ENCODE measurements around the gene PTH1R.

PTH1R gene

DNA sequence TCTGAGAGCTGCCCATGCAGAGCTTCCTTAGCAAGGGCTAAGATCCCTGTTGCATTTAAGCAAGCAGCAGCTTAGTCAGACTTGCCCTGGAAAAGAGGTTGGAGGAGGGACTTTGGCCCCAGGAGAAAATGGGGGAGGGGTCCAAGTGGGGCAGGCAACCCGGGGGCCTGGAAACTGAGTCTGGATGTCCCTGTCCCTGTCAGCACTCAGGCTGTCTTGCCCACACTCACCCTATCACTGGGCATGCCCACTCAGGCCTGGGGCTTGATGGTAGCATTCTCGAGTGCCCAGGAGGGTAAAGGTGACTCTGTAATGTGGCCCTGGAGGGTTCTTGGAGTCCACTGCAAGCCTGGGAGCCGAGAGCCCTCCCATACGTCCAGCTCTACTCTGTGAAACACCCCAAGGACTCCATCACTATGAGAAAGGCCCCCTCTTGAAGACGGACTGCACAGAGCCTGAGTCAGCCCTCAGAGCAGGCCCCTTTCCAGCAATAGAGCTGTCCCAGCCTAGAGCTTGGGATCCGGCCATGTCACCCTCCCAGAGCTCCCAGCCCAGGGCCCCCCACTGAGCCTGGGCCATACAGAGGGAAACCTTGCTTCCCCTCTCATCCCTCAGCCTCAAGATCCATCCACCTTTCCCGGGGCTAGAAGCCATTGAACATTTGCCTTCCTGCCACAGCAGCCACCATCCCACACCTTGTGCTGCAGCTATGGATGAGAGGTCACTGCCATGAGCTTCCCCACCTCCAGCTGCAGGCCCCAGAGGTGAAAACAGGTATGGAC is 27.6 kb upstream of the PTH1R start:
- DNase-seq (ENCODE audit: low read depth) = no peak

DNA sequence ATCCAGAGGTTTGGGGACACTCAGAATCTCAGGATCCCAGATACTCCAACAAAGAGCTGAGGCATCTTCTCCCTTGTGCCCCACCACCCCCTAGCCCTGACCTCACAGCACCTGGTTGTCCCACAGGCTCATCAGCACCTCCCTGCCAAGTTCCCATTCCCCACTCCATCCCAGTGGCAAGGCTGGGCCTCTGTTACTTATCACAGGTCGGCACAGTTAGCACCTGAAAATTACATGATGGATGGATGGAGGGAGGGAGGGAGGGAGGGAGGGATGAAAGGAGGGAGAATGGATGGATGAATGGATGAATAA is 27.1 kb upstream of the PTH1R start:
- DNase-seq (ENCODE audit: low read depth) = no peak

DNA sequence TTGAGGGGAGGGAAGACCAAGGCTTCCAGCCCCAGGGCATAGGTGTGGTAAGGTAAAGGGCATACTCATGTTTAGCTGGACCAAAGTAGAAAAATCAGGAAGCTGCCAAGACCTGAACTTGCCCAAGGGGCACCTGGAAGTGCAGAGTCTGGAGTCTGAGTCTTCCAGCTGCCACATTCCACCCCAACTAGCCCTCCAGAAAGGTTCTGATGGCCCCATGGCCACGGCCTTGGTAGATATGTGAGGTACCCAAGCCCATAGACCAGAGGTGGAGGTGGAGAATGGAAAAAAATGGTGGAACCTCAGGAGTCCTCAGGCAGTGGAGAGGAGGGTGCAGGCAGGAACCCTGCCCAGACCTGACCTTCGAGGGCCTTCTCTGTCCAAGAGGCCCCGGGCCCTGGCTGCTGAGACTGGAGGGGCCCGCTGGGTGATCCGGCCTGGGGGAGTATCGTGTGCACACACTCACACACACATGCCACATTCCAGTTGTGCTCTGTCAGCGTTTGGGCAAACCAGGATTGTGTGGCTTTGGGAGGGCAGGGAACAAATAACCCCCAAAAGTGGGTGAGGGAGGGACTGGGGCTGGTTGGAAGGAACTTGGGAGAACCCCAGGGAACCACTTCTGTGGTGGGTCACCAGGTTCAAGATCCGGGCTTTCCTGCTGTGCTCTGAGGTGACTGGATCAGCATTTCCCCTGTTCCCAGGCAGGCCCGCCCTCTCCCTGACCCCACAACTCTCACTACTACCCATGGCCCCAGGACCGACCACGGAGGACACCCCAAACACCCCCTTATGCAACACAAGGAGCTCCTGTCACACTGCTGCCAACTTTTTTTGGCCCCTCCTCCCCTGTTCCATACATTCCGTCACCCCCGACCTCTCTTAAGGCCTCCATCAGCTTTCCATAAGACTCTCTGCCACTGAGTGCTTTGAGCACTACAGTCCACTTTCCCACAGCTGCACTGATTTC is 25.9 kb upstream of the PTH1R start:
- no peak for DNase-seq (ENCODE audit: low read depth)

DNA sequence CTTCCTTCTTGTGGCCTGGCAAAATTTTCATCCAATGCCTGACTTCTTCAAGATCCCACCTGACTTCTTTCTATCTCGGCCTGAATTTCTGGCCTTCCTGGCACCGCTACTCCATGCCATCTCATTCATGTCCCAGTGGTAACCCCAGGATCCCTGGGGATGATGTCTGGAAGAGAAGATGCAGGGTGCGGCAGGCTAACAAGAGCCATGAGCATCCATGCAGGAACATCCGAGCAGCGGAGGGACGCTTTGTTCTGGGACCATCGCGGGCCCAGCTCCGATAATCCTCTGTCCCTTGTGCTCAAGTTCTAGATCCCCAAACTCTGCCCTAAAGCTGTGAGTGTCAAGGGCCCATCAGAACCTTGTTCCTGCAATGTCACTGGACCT is 25.2 kb upstream of the PTH1R start:
- DNase-seq (ENCODE audit: low read depth) = no peak

DNA sequence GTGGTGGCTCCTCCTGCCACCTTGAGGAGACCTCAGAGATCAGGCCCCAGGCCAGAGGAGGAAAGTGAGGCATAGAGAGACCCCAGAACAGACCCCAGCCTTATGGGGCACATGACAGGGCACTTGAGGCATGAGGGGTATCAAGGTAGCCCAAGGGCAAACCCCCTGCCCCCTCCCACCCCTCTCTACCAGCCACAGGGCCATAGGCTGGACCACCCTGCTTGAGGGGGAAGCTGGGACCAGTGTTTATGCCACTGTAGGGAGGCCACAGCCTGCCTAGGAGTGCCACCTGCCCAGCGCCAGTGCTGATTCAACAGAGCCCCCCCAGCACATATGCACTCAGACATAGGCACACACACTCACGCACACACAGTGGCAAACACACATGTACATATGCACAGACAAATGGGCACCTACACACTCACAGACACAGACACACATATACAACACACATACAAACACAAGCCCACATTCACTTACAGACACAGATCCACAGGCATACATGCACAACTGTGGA is 24.6 kb upstream of the PTH1R start:
- no peak for DNase-seq (ENCODE audit: low read depth)

DNA sequence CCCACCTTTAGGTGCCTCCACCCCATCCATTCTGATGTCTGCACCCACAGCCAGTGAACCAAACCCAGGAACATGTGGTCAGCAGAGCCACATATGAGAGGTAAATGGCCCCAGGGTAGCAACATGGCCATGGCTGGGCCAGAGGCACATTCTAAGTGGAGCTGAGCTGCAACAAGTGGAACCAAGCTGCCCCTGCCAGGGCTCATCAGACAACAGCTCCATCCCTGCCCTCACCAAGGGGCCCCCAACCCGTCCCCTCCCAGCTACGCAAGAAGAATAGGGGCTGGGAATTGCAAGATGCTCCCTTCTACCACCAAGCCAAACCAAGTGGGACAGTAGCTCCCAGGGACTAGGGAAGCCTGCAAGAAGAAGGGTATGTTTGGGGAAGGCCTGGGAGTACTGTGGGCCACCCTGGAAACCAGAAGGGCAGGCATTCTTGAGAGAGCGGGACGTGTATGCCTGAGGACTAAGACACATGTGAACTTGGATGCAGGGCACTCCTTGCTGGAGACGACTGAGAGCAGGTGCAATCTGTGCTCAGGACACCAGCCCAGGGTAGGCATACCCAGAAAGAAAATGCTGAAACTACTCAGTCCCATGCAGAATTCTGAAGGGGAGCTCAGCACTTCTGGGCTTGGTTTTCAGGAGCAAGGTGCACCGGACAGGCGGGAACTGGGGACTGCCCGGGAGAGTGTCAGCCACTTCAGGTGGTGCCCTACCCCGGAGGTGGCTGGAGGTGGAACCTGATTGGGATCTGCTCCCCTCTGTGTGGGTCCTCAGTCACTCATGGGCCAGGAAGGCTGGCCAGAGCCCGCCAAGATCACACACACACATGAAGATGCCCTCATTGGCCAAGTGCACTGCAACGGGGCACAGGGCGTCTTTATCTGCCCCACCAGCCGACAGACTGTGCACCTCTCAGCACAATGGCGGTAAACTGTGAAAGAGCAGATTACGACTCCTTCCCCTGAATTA is 23.8 kb upstream of the PTH1R start:
- DNase-seq (ENCODE audit: low read depth) = no peak

DNA sequence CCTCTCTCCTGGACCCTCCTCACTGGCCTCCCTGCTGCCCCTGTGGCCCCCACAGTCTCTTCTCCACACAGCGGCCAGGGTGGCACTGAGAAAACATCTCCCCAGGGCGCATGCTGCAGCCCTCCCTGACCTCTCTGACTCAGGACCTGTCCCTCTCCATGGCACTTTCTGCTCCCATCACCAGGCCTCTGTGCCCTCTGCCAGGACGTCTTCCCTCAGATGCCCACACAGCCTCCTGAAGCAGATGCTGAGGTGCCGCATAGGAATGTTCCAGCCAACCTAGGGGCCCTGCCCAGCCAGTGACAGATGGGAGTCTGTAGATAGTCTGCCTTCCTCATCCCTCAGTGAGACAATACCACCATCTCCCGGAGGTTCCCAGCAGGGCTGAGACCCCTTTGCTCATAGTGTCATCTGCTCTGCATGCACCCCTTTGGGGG is 22.9 kb upstream of the PTH1R start:
- DNase-seq (ENCODE audit: low read depth) = no peak

DNA sequence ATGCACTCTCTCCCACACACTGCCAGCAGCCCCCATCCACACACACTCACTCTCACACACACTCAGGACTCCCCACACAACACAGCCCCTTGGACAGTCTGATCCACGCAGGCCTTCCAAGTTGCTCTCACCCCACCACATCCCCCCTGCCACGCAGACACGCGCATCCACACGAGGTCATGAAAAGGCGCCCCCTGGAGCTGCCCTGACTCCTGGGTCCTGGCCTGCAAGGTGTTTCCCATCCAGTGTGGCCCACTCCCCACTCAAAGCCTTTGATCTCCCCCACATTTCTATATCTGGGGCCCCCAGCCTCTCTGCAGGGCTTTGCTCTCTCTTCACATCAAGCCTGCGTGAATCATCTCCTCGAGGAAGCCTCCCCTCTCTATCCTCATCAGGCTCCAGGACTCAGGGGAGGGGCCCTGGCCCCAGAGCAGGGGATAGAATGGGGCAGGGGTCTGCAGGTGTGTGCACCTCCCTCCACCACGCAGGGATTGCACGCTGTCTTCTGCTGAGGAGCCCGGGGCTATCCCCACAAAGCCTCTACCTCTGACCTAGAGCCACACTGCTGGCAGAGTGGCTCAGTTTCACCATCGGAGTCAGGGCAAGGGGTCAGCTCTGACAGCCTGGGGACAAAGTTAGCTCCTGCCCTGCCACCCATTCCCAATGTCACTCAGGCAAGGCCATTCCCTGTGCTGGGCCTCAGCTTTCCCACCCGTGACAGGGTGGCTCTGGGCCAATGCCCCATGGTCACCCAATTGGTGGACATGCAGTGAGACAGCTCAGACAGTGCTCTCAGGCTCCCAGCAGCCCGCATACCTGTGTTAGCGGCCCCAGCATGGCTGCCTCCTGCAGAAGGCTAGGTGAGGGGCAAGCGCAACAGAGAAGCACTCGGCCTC is 20.7 kb upstream of the PTH1R start:
- DNase-seq (ENCODE audit: low read depth) = no peak

DNA sequence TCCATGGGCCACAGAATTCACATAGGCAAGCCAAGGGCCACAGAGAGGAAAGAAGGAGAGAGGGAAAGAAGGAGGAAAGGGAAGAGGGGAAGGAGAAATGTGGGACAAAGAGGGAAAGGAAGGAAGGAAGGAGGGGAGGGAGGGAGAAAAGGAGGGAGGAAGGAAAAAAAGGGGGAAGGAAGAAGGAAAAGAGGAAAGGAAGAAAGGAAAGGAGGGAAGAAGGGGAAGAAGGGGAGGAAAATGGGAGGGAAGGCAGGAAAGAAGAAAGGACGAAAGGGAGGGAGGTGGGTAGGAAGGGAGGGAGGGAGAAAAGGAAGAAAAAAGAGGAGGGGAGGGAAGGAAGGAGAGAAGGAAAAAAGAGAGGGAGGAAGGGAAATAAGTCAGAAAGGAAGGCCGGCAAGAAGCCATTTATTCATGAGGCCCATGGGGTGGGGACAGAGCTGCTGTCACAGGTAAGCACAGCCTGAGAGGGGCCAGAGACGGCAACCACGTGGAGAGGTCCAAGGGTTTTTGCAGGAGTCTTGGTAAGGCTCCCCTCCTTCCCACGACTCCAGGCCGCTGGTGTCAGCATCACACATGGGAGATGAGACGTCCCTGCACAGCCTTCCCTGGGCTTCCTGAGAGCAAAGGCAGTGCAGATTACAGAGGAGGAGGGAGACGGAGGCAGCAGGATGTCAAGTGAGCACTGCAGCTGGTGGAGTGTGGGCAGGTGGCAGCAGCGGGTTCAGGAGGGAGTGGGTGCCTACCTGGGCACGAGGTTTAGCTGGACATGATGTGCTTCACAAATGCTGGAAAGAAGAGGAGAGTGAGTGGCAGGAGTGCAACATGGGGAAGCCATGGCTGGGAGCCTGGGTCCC is 19.8 kb upstream of the PTH1R start:
- DNase-seq (ENCODE audit: low read depth) = no peak

DNA sequence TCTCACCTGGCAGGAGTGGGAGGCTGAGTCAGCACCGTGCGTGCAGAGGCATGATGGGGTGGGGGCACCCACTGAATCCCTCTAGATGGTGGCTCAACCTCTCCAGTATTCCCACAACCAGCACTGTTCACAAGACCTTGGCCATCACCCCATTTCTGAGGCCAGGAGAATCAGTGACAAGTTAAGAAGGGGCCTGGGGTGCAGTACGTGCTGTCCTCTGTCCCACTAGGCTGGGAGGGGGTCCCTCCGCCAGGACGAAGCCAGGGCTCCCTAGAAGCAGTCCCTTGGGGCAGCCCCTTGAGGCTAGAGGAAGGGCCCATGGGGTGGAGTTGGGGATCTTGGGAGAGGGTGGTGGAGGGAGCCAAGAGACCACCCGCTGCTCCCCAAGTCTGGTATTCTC is 19.1 kb upstream of the PTH1R start:
- no peak for DNase-seq (ENCODE audit: low read depth)

DNA sequence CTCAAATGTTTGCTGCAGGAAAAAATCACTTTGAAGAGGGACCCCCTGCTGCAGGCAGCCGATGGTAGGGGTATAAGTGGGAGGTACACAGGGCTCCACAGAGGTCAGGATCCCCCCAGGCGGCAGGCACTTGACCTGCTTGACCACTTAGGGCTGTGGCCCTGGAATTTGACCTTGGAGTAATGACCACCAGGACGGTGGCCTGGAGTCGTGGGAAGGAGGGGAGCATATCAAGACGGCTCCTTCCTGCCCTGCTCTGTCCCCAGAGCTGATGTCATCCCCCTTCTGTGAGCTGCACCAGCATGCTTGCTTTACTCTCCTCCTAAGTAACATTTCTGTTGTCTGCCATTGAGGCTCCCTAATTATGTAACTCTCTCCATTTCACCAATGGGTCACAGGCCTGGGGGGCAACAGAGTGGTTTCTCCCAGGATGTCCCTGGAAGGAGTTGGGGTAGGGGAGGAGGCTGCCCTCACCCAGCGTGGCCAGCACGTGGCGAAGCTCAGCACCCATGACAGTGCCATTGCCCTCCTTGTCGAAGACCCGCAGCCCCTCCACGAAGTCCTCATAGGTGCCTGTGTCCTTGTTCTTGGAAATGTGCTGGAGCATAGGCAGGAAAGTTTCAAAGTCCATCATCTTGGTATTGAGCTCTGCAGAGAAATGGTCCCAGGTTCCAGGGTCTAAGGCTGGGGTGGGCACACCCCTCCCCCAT is 18.4 kb upstream of the PTH1R start:
- DNase-seq (ENCODE audit: low read depth) = no peak

DNA sequence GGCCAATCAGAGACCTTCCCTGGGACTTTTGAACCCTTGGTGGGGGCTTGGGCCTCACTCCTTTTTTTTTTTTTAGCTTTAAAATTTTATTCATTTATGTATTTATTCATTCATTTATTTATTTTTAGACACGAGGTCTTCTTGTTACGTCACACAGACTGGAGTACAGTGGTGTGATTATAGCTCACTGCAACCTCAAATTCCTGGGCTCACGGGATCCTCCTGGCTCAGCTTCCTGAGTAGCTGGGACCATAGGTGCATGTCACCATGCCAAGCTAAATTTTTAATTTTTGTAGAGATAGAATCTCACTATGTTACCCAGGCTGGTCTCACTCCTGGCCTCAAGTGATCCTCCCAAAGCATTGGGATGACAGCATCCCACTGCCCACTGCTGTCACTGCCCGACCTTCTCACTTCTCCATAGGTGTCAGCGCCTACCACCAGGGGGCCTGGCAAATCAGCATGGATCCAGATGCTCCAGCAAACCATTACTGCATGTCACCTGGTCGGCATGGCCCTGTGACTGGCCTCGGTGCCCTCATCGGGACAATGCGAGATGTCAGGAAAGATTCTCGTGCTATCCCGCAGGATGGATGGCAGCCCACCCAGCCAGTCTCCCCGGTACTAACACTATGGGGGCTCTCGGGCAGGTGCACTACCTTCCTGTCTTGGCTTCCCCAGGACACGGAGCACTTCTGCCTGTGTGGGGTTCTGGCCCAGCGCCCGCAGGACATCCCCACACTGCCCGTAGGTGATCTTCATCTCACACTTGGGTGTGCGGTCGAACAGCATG is 17.3 kb upstream of the PTH1R start:
- no peak for DNase-seq (ENCODE audit: low read depth)

DNA sequence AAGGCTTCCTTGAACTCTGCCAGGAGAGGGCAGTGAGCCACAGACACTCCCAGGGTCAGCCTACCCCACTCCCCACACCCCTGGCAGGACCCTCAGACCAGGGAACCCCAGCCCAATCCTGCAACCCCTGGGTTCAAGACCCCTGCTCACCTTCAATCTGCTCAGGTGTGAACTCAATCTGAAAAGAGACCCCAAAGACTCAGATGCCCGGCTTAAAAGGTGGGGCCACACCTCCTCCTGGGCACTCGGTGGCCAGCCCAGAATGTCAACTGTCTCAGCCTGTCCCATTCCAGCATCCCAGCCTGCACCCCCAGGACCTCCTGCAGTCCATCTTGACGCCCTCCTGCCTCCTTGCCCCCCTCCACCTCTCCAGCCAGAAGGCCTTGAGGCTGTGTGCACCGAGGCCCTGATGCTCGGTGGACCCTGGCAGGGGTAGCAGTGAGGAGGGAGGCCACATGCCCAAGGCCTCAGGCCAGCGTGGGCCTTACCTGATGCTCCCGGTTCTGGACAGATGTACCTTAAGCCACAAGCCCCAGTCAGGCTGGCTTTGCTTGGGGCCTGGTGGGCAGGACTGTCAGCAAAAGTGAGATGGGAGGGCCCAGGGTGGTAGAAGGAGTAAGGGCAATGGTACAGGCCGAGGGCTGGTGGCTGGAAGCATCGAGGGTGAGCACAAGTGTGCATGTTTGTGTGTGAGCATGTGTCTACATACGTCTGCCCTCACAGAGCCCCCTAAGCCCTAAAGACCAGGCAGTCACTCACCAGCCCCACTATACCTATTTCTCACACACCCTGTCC is 16.5 kb upstream of the PTH1R start:
- DNase-seq (ENCODE audit: low read depth) = no peak

DNA sequence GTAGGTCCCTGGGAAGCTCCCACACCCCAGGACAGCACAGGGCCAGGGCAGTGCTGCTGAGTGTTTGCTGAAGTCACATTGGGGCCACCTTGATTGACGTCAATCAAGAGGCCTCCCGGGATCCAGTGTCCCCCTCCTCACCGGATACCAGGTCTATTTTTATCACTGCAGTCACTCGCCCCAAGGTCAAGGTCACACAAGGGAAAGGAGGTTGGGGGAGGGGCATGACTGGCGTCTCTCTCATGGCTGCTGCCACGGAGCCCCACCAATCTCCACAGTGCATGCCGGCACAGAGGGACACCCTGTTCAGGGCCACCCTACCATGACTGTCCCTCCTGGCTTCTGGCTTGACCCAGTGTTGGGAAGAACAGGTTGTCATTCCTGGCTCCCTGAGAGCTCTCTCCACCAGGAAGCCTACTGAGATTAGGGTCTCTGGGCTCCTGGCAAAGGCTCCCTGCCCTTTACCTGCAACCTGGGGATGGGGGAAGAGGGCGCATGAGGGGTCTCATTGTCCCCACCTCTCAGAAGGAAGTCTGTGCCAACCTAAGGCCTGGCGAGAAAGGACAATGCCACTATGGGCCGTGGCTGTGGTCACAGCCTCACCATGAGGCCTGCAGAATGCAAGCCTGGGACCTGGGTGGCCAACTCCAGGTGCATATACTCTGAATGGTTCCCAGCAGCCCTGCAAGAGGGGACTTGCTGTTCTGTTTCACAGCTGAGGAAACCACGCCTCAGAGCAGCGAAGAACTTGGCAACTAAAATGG is 15.7 kb upstream of the PTH1R start:
- no peak for DNase-seq (ENCODE audit: low read depth)

DNA sequence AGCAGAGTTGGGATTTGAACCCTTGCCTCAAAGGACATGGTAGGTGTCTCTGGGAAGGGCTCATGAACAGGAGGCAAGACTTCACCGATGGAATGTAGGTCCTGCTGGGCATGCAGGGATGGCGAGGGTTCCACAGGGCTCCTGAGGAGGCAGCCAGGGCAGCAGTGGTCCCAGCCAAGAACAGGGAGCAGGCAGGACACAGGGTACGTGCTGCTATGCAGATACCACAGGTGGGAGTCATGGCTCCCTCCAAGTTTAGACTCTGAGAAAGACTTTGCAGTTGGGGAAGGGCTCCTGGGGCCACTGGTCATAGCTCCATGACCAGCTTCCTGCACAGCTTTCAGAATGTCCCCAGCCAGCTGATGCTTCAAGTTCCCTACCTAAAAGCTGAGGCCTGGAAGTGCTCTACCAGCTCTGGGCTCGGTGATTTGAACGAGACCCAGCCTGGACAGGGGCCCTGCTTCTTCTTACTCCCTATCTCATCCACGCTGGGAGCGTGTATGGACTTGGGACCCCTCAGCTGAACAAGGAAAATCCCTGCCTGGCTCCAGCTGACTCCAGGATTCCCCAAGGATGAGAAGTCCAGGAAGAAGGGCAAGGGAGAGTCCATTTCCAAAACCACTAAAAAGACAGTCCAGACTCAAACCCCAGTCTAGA is 15.0 kb upstream of the PTH1R start:
- DNase-seq (ENCODE audit: low read depth) = no peak

DNA sequence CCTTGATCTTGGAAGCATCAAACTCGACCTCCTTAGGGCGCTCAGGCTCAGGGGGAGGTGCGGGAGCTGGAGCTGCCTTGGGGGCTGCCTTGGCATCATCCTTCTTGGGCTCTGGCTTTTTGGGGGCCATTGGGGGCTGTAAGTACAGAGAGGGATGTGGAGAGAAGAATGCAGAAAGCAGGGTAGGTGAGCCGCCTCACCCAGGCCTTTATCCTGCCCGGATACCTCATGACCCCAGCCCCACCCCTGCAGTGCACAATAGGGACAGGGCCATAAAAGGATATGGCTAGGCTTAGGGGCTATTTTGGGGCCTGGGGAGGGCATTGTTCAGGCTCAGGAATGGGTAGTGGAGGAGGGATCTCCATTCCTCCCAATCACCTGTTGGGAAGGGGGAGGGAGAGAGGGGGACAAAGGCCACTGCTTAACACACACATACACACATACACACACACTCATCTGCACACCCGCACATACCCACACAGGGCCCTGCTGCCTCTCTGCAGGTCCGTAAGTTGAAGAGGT is 14.2 kb upstream of the PTH1R start, which contains the start of gene MYL3:
Gene MYL3 (minus strand): TSS at position 184 of the 522 bp plus-strand sequence. CDS start 54 bp downstream, at position 130.
- DNase-seq (ENCODE audit: low read depth) = no peak

Data from iris pigment epithelial cell (primary cell).